HL-60 (cell line): ENCODE results near the gene DENND1A.

ENCODE experiments used
- DNase-seq, 2 experiments: peaks; one replicate each; pipeline ENCODE4 v3.0.0-alpha.2; 2010 to 2020; ENCODE audit warnings: low read depth in 1 of 2, low spot score in 1 of 2
- H3K27ac ChIP-seq: fragments of 250-450 bp; sonication (Bioruptor Pico); replicated peaks from 2 replicates; pipeline ENCODE4 v1.5.1; 2020; ENCODE audit warnings: mild to moderate bottlenecking, moderate library complexity
- H3K27me3 ChIP-seq: fragments of 250-450 bp; sonication (Bioruptor Pico); 2 replicates; pipeline ENCODE4 v1.5.1; 2021; ENCODE audit warnings: mild to moderate bottlenecking, moderate library complexity; ENCODE audit not compliant: insufficient read depth, poor library complexity, severe bottlenecking
- H3K4me3 ChIP-seq: replicated peaks from 2 replicates; pipeline ENCODE4 v1.5.1; 2011; ENCODE audit warnings: mild to moderate bottlenecking, control low read depth, low read length; ENCODE audit not compliant: insufficient read depth
- GABPA ChIP-seq: IDR thresholded peaks from 2 replicates; pipeline ENCODE4 v1.6.1; 2012; ENCODE audit warnings: low read depth
- POLR2AphosphoS5 ChIP-seq: IDR thresholded peaks from 2 replicates; pipeline ENCODE4 v1.6.1; 2012; ENCODE audit warnings: low read depth
- SPI1 ChIP-seq: IDR thresholded peaks from 2 replicates; pipeline ENCODE4 v1.6.1; 2012; ENCODE audit warnings: low read depth, mild to moderate bottlenecking, borderline replicate concordance
- TF ChIP-seq, protein P1 (sequence below): IDR thresholded peaks from one replicate; pipeline ENCODE4 v1.5.1; 2011; ENCODE audit warnings: low read length, control low read depth, inconsistent platforms; ENCODE audit not compliant: insufficient read depth
- TF ChIP-seq, protein P2 (sequence below): IDR thresholded peaks from 2 replicates; pipeline ENCODE4 v1.6.1; 2012; ENCODE audit warnings: low read depth; ENCODE audit not compliant: insufficient replicate concordance

Gene DENND1A

DNA sequence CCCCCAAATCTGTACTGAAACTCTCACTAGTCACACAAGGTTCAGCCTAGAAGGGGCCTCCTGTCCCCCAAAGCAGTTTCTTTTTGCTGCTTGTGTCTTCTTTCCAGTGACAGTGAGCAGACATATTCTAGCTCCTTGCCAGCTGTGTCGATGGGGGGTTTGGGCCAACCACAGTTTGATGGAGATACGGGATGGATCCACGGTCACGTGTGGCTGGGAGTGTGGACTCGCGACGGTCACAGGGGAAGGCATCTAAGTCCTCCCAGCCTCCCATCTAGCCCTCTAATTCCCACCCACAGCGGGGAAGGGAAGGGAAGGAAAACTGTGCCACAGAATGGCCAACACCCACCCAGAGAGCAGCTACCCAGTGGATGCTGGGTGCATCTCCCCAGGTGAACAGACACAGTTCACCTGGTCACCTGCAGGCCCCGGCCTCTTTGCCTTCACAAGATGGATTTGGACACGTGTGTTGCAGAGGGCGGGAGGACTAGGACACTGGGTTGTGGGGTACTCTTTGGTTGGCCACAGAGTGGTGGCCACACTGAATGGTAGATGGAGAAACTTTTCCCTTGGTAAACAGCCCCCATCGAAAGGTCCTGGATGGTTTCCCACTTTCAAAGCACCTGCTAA lies 519.5 kb downstream of the DENND1A start:
- Histone ChIP-seq H3K4me3 (no peak overlapping the region), H3K27ac (no peak overlapping the region), H3K27me3 (no peaks in the 10 kb centered on the region)
- DNase-seq: no peak
- TF ChIP-seq SPI1 (no peak), POLR2AphosphoS5 (no peak), GABPA (no peak)
- TF ChIP-seq, protein P1, sequence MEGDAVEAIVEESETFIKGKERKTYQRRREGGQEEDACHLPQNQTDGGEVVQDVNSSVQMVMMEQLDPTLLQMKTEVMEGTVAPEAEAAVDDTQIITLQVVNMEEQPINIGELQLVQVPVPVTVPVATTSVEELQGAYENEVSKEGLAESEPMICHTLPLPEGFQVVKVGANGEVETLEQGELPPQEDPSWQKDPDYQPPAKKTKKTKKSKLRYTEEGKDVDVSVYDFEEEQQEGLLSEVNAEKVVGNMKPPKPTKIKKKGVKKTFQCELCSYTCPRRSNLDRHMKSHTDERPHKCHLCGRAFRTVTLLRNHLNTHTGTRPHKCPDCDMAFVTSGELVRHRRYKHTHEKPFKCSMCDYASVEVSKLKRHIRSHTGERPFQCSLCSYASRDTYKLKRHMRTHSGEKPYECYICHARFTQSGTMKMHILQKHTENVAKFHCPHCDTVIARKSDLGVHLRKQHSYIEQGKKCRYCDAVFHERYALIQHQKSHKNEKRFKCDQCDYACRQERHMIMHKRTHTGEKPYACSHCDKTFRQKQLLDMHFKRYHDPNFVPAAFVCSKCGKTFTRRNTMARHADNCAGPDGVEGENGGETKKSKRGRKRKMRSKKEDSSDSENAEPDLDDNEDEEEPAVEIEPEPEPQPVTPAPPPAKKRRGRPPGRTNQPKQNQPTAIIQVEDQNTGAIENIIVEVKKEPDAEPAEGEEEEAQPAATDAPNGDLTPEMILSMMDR: no peak
- TF ChIP-seq, protein P2, sequence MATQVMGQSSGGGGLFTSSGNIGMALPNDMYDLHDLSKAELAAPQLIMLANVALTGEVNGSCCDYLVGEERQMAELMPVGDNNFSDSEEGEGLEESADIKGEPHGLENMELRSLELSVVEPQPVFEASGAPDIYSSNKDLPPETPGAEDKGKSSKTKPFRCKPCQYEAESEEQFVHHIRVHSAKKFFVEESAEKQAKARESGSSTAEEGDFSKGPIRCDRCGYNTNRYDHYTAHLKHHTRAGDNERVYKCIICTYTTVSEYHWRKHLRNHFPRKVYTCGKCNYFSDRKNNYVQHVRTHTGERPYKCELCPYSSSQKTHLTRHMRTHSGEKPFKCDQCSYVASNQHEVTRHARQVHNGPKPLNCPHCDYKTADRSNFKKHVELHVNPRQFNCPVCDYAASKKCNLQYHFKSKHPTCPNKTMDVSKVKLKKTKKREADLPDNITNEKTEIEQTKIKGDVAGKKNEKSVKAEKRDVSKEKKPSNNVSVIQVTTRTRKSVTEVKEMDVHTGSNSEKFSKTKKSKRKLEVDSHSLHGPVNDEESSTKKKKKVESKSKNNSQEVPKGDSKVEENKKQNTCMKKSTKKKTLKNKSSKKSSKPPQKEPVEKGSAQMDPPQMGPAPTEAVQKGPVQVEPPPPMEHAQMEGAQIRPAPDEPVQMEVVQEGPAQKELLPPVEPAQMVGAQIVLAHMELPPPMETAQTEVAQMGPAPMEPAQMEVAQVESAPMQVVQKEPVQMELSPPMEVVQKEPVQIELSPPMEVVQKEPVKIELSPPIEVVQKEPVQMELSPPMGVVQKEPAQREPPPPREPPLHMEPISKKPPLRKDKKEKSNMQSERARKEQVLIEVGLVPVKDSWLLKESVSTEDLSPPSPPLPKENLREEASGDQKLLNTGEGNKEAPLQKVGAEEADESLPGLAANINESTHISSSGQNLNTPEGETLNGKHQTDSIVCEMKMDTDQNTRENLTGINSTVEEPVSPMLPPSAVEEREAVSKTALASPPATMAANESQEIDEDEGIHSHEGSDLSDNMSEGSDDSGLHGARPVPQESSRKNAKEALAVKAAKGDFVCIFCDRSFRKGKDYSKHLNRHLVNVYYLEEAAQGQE: no peak

DNA sequence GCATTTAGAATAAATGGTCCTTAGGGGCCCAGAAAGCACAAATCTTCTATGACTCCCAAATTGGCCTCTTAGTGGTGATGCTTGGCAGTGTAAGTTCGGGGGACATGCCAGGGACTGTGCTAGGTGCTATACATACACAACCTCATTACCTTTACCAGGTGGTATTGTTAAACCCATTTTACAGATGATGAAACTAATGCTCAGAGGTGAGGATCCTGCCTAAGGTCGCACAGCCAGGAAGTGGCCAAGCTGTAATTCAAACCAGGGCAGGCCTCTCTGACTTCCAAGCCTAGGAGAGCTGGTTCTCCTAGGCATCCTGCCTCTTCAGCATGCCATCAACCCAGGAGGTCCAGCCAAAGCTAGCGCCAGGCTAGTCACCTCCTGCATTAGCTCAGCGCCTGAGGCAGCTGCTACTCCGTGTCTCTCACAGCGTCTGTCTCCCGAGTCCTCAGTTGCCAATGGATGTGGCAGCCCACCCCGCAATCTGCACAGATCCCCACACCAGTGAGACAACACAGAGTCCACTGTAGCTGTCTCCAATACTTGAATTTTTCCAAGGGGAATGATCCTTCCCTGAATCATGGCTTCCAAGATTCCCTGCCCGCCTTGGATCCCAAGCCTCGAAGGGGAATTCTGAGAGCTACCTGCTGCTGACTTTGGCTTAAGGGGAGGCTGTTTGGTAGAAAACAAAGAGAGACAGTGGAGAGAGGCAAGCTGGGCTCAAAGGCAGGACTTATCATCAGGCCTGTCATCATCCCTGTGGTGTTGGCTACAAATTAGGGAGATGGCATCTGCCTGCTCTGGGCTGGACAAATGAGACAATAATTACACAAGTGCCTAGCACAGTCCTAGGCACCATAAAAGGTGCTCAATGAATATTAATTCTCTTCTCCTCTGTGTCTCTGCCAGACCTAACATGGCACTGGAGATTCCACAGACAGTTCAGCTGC lies 521.3 kb downstream of the DENND1A start:
- no peak for DNase-seq
- TF ChIP-seq, protein P2: no peak
- TF ChIP-seq SPI1 (no peak), POLR2AphosphoS5 (no peak), GABPA (no peak)
- TF ChIP-seq, protein P1: no peak

DNA sequence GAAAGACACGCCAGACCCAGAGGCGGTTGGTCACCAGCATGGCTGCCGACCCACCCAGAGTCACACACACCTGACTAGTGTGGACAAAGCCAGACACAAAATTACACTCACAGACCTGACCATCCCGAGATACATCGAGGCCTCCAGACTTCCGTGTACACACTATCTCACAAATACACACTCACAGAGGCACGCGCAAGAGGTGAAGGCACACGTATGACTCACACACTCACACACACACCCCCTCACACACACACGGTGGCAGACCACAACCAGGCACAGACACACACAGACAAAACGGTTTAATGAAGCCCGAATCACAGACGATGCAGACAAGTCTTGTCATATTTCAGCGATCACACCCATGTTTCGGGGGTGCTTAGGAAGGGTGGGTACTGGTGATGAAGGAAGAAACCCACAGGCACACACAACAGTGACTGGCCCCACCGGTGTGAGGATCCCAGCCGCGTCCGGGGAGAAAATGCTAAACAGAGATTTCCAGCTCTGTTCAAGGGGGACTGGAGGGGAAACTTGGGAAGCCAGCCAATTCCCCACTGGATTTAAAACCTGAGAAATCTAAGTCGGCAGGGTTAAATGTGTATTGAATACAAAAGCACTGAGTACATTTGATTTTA lies 522.6 kb downstream of the DENND1A start:
- no peak for DNase-seq
- H3K27me3 ChIP-seq: no peaks in the 10 kb centered on the region

More for the DNA sequence above, 521.3 kb downstream of the DENND1A start:
- Histone ChIP-seq H3K27ac (no peak overlapping the region), H3K4me3 (no peak overlapping the region), H3K27me3 (no peaks in the 10 kb centered on the region)

More for the DNA sequence above, 522.6 kb downstream of the DENND1A start:
- Histone ChIP-seq H3K27ac (no peak overlapping the region), H3K4me3 (no peak overlapping the region)
- no peak for TF ChIP-seq POLR2AphosphoS5
- no peak for TF ChIP-seq SPI1
- TF ChIP-seq, protein P2: no peak
- no peak for TF ChIP-seq GABPA
- TF ChIP-seq, protein P1: no peak
